Pancreas (tissue), 10 donors: ENCODE data around the gene GNG3. TPM values are rescaled to one million over a fixed set of nuclear protein-coding genes. Genes with fewer than 3 reads are reported as not detected.

ENCODE experiments used
- ATAC-seq, 4 donors: fragments of 200-7000 bp; cut with Tn5 transposase; one replicate each; pipeline versions ENCODE4 v1.8.0 to v1.9.1; 2020; ENCODE audit warnings: mild to moderate bottlenecking in 4 of 4, moderate library complexity in 4 of 4
- DNase-seq, 6 donors: peaks; one replicate each; pipeline ENCODE4 v3.0.0-alpha.2; 2020
- FAIRE-seq: peaks from 2 replicates; lab custom pipeline; 2012; peaks lifted over from hg19 to GRCh38; lab: Jason Lieb, UNC
- H3K27ac ChIP-seq, 4 donors: fragments of 200-600 bp; sonication (generic); 1 replicate in 3 of 4; 2 replicates in 1 of 4; pipeline versions ENCODE4 v1.5.0 to v1.8.0; 2020
- H3K27me3 ChIP-seq, 4 donors: fragments of 200-600 bp; one replicate each; pipeline ENCODE4 v1.8.0; 2021
- H3K36me3 ChIP-seq, 3 donors: fragments of 200-600 bp; sonication (generic) in 1 of 3; one replicate each; pipeline versions ENCODE4 v1.5.0 to v1.8.0; 2020 to 2021
- H3K4me1 ChIP-seq, 3 donors: fragments of 200-600 bp; one replicate each; pipeline ENCODE4 v1.8.0; 2021
- H3K4me3 ChIP-seq, 4 donors: fragments of 200-600 bp; sonication (generic) in 2 of 4; one replicate each; pipeline versions ENCODE4 v1.5.0 to v1.8.0; 2020 to 2021
- H3K9me3 ChIP-seq, 4 donors: fragments of 200-600 bp; one replicate each; pipeline ENCODE4 v1.8.0; 2021
- CTCF ChIP-seq, 4 donors: fragments of 200-600 bp; sonication (generic) in 3 of 4; IDR thresholded peaks; one replicate each; pipeline versions ENCODE4 v1.5.0 to v1.8.0; 2021; ENCODE audit warnings: antibody characterized with exemption in 4 of 4
- WGBS, 2 donors: extraction: QIAGEN DNeasy Blood & Tissue Kit; methylation state at CpG; one replicate each; pipeline ENCODE4 v1.1.7; 2013; 5-methylcytosine and 5-hydroxymethylcytosine counted together
- intact Hi-C, 3 donors: fragments of 100-400 bp; cut with DNase I; formaldehyde crosslinking; loops; one replicate each; pipeline versions ENCODE4 v1.11.1 to v1.14.2; 2022
- polyA plus RNA-seq, 2 donors: library from polyadenylated mRNA; stranded (reverse); fragments of 200-250 nt; gene quantifications; one replicate each; pipeline ENCODE4 v1.2.3, GENCODE V29; 2013
- total RNA-seq, 6 donors: library from RNA; stranded (reverse); fragmentation: NEBNext Ultra II Directional in 4 of 6; extraction: Animal tissue kit (Norgen Biotek cat#: 25700) in 4 of 6; gene quantifications; one replicate each; pipeline versions ENCODE4 v1.2.1 to v1.2.4, GENCODE V29; 2021 to 2023
- donor health status: healthy with polysubstance abuse.
- donor health status: DM: no; HTN: no; CAD: no; lungs with moderate emphysema.
- donor health status: DM: no; HTN: no; CAD: no.
- donor health status: control.
- donor health status: control.
- donor health status: Bipolar disorder and iron deficiency.
- donor health status: DM: yes; HTN: yes; CAD: no.
- donor health status: DM: no; HTN: no; CAD: no.
- donor health status: DM: no; HTN: no; CAD: no.
- donor health status: DM: yes; HTN: yes; CAD: no.

The GNG3 gene
- total and polyA plus RNA-seq, 8 donors: 0.19 to 0.37 (median 0.26) TPM; not detected in 5

- H3K4me3 ChIP-seq: peak overlapping the region in 3 of 4 donors; percentile 36 to 73 (median 62)
- no peaks in the 10 kb centered on the region for H3K27me3 ChIP-seq
- H3K4me1 ChIP-seq: peaks cover 27 to 42% (median 28%) of the 10 kb centered on the region in 3 donors
- no peak for FAIRE-seq
- ATAC-seq: no peak
- no peaks in the 10 kb centered on the region for H3K36me3 ChIP-seq
- peak in 2 of 6 donors; percentile 26 to 29 for DNase-seq
- intact Hi-C loops: no loop called here
- no peak for TF ChIP-seq CTCF (IDR thresholded peaks at IDR 0.05)
- H3K27ac ChIP-seq: peak overlapping the region; percentile 56 to 90 (median 84)
- WGBS, 2 donors: 54 to 56% methylated on average over 8 of the region's 8 CpGs
- H3K9me3 ChIP-seq: no peaks in the 10 kb centered on the region
Measured at GRCh38 chr11:62706850-62707247, 627 bp upstream of the GNG3 start.

DNA sequence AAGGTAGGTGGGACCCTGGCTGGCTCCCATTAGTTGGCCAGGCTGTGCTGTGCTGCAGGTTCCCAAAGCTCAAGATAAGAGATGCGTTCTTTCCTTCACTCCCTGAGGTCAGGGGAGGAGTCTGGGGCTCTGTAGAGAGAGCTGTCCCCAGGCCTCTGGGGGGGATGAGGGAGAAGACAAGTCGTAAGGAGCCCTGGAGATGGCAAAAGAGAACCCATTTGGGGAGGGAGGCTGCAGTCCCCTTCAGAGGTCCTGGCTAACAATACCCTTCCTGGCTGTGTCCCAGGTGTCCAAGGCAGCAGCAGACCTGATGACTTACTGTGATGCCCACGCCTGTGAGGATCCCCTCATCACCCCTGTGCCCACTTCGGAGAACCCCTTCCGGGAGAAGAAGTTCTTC, 916 bp downstream of the GNG3 start:
- Histone ChIP-seq H3K9me3 (no peaks in the 10 kb centered on the region), H3K4me3 (peak overlapping the region in 2 of 4 donors; percentile 46 to 52), H3K36me3 (no peaks in the 10 kb centered on the region), H3K4me1 (peaks cover 33 to 57% (median 40%) of the 10 kb centered on the region in 3 donors), H3K27me3 (no peaks in the 10 kb centered on the region), H3K27ac (peak overlapping the region; percentile 75 to 96 (median 88))
- DNase-seq (peak in 2 of 6 donors; percentile 29 to 37), ATAC-seq (no peak), FAIRE-seq (no peak)
- intact Hi-C loops: no loop called here
- WGBS, 2 donors: 55 to 69% methylated on average over 4 to 5 of the region's 5 CpGs
- TF ChIP-seq CTCF (IDR thresholded peaks at IDR 0.05): no peak

DNA sequence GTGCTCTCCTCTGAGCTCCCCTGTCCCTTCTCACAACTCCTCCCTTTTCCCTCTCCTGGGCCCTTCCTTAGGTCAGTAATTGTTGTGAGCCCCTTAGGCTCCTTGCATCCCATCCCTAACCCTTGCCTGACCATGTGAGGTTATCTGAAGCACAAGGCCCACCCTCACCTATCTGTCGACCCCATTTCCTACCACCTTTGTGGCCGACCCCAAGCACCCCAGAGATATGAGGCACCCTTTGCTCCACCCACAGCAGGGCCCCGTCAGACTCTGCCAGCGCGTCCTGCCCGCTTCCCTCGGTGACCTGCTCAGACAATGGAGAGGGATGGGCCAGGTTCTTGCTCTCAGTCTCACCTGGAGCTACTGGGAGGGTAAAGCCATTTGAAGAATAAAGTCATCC, 1.3 kb downstream of the GNG3 start:
- 5 to 7% methylated on average over 7 of the region's 7 CpGs for WGBS, 2 donors
- no peaks in the 10 kb centered on the region for H3K9me3 ChIP-seq
- no peak for TF ChIP-seq CTCF (IDR thresholded peaks at IDR 0.05)
- H3K4me3 ChIP-seq: peak overlapping the region in 3 of 4 donors; percentile 39 to 52 (median 46)
- no peaks in the 10 kb centered on the region for H3K27me3 ChIP-seq
- H3K4me1 ChIP-seq: peaks cover 37 to 61% (median 44%) of the 10 kb centered on the region in 3 donors
- FAIRE-seq (no peak), ATAC-seq (peak in 2 of 4 donors; percentile 3 to 5), DNase-seq (peak in 5 of 6 donors; percentile 47 to 74 (median 52))
- peak overlapping the region; percentile 75 to 96 (median 88) for H3K27ac ChIP-seq
- no peaks in the 10 kb centered on the region for H3K36me3 ChIP-seq
- intact Hi-C loops: no loop called here

GRCh38 chr11:62709247-62710000, 1.9 kb downstream of the GNG3 start:
- ATAC-seq (peak; percentile 68 to 81 (median 76)), FAIRE-seq (no peak), DNase-seq (peak; percentile 88 to 98 (median 97))
- 6 to 7% methylated on average over 46 to 47 of the region's 47 CpGs for WGBS, 2 donors
- intact Hi-C loops: no loop called here
- Histone ChIP-seq H3K9me3 (no peaks in the 10 kb centered on the region), H3K4me3 (peak overlapping the region; percentile 38 to 52 (median 42)), H3K27ac (peak overlapping the region; percentile 75 to 96 (median 88)), H3K4me1 (peaks cover 43 to 67% (median 50%) of the 10 kb centered on the region in 3 donors), H3K27me3 (no peaks in the 10 kb centered on the region), H3K36me3 (no peaks in the 10 kb centered on the region)
- TF ChIP-seq CTCF (IDR thresholded peaks at IDR 0.05): no peak

DNA sequence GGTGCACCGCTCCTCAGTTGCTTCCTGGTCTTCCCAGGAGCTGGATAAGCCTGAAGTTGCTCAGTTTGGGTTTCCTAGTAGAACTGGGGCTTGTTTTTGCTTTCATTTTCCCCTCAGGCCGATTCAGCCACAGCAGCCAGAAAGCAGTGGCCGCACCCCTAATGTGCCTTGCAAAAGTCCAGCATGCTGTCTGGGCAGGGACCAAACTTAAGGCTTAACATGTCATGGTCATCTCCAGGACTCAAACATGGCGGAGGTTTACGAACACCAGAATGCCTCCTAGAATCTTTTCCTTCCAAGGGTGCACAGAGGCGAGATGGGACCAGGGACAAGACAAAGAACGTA, 2.5 kb downstream of the GNG3 start:
- H3K27me3 ChIP-seq: no peaks in the 10 kb centered on the region
- intact Hi-C loops: no loop called here
- DNase-seq (no peak), FAIRE-seq (no peak), ATAC-seq (no peak)
- H3K9me3 ChIP-seq: no peaks in the 10 kb centered on the region
- H3K27ac ChIP-seq: peak overlapping the region; percentile 75 to 96 (median 88)
- peaks cover 44 to 67% (median 50%) of the 10 kb centered on the region in 3 donors for H3K4me1 ChIP-seq
- H3K4me3 ChIP-seq: peak overlapping the region; percentile 38 to 52 (median 42)
- 73 to 79% methylated on average over 7 of the region's 7 CpGs for WGBS, 2 donors
- no peak for TF ChIP-seq CTCF (IDR thresholded peaks at IDR 0.05)
- no peaks in the 10 kb centered on the region for H3K36me3 ChIP-seq
